NAMALWA (cell line): ENCODE data around the gene EXPH5.

Source experiments
- DNase-seq: peaks from one replicate; pipeline ENCODE4 v3.0.0-alpha.2; 2015; ENCODE audit warnings: low spot score

The EXPH5 gene

GRCh38 chr11:108518581-108518980 lies 75.0 kb downstream of the EXPH5 start:
- no peak for DNase-seq

- DNase-seq = no peak
Observed at GRCh38 chr11:108516125-108516524, 77.4 kb downstream of the EXPH5 start.

- no peak for DNase-seq
Observed at GRCh38 chr11:108512708-108513107, 80.9 kb downstream of the EXPH5 start.

- no peak for DNase-seq
Observed at GRCh38 chr11:108511851-108512474, 81.6 kb downstream of the EXPH5 start.

GRCh38 chr11:108508653-108509593 lies 84.6 kb downstream of the EXPH5 start:
- DNase-seq = no peak

GRCh38 chr11:108501396-108501795 lies 92.2 kb downstream of the EXPH5 start:
- DNase-seq = no peak

- DNase-seq = no peak
Observed at GRCh38 chr11:108500721-108501120, 92.8 kb downstream of the EXPH5 start.

- DNase-seq = no peak
Observed at GRCh38 chr11:108500169-108500568, 93.4 kb downstream of the EXPH5 start.

- DNase-seq = no peak
Observed at GRCh38 chr11:108498816-108499408, 94.7 kb downstream of the EXPH5 start.

GRCh38 chr11:108498046-108498815 lies 95.3 kb downstream of the EXPH5 start, which contains the start of gene POGLUT3:
TSS of gene POGLUT3 (minus strand) at chr11:108498384. CDS start at chr11:108498366, 18 bp downstream.
- no peak for DNase-seq

- no peak for DNase-seq
Observed at GRCh38 chr11:108497317-108498045, 96.1 kb downstream of the EXPH5 start.

- DNase-seq = no peak
Observed at GRCh38 chr11:108496643-108497256, 96.8 kb downstream of the EXPH5 start.

- DNase-seq = no peak
Observed at GRCh38 chr11:108495326-108495725, 98.2 kb downstream of the EXPH5 start.

- no peak for DNase-seq
Observed at GRCh38 chr11:108494182-108494581, 99.4 kb downstream of the EXPH5 start.

- DNase-seq = no peak
Observed at GRCh38 chr11:108491936-108492335, 101.6 kb downstream of the EXPH5 start.

GRCh38 chr11:108486828-108487227 lies 106.7 kb downstream of the EXPH5 start:
- DNase-seq = no peak

- DNase-seq = no peak
Observed at GRCh38 chr11:108486331-108486730, 107.2 kb downstream of the EXPH5 start.

GRCh38 chr11:108483163-108483562 lies 110.4 kb downstream of the EXPH5 start:
- no peak for DNase-seq

- DNase-seq = no peak
Observed at GRCh38 chr11:108474664-108475463, 118.7 kb downstream of the EXPH5 start.

GRCh38 chr11:108472681-108473080 lies 120.9 kb downstream of the EXPH5 start:
- no peak for DNase-seq
